ENCODE results near the gene GIT2. TPM values are rescaled to one million over a fixed set of nuclear protein-coding genes. Genes with fewer than 3 reads are reported as not detected.
"Not testable (repeated sequence)": the region's sequence is repeated elsewhere in the genome, so short reads cannot be mapped to it uniquely, and the experiment has no call there.

Gene GIT2
- total RNA-seq, 1 donor from 2014 or later: 40.7 TPM

DNA sequence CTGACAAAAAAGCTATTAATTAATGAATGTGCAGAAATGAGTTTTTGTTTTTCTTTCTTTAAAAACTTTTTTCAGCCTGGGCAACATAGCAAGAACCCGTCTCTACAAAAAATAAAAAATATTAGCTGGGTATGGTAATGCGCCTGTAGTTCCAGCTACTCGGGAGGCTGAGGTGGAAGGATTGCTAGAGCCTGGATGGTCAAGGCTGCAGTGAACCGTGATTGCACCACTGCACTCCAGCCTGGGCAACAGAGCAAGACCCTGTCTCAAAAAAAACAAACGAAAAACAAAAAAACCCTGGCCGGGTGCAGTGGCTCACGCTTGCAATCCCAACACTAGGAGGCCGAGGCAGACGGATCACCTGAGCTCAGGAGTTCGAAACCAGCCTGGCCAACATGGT is 7.9 kb downstream of the GIT2 start:
- H3K36me3 Mint-ChIP-seq (ENCODE audit: insufficient read depth): peaks cover 21% of the 10 kb centered on the region
- no peaks in the 10 kb centered on the region for H3K4me1 Mint-ChIP-seq (ENCODE audit: low read depth)
- no peak overlapping the region for H3K27ac Mint-ChIP-seq
- no peak for DNase-seq (ENCODE audit: low spot score, unreplicated experiment)
- TF ChIP-seq, protein P1, sequence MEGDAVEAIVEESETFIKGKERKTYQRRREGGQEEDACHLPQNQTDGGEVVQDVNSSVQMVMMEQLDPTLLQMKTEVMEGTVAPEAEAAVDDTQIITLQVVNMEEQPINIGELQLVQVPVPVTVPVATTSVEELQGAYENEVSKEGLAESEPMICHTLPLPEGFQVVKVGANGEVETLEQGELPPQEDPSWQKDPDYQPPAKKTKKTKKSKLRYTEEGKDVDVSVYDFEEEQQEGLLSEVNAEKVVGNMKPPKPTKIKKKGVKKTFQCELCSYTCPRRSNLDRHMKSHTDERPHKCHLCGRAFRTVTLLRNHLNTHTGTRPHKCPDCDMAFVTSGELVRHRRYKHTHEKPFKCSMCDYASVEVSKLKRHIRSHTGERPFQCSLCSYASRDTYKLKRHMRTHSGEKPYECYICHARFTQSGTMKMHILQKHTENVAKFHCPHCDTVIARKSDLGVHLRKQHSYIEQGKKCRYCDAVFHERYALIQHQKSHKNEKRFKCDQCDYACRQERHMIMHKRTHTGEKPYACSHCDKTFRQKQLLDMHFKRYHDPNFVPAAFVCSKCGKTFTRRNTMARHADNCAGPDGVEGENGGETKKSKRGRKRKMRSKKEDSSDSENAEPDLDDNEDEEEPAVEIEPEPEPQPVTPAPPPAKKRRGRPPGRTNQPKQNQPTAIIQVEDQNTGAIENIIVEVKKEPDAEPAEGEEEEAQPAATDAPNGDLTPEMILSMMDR (IDR thresholded peaks at IDR 0.05; ENCODE audit: unreplicated experiment): no peak
- H3K9me3 Mint-ChIP-seq (ENCODE audit: low read depth): no peaks in the 10 kb centered on the region
- H3K4me3 Mint-ChIP-seq (ENCODE audit: low read depth): no peak overlapping the region
- no peaks in the 10 kb centered on the region for H3K27me3 Mint-ChIP-seq

- TF ChIP-seq, protein P1 (IDR thresholded peaks at IDR 0.05; ENCODE audit: unreplicated experiment): no peak
- no peak overlapping the region for H3K27ac Mint-ChIP-seq
- H3K4me1 Mint-ChIP-seq (ENCODE audit: low read depth): no peaks in the 10 kb centered on the region
- no peak overlapping the region for H3K4me3 Mint-ChIP-seq (ENCODE audit: low read depth)
- H3K27me3 Mint-ChIP-seq: no peaks in the 10 kb centered on the region
- H3K9me3 Mint-ChIP-seq (ENCODE audit: low read depth): no peaks in the 10 kb centered on the region
- no peak for DNase-seq (ENCODE audit: low spot score, unreplicated experiment)
- peaks cover 21% of the 10 kb centered on the region for H3K36me3 Mint-ChIP-seq (ENCODE audit: insufficient read depth)
These were observed 8.6 kb downstream of the GIT2 start for GRCh38 chr12:109987615-109988014.

- not testable (repeated sequence) for H3K4me1 Mint-ChIP-seq (ENCODE audit: low read depth); H3K27me3 Mint-ChIP-seq; H3K9me3 Mint-ChIP-seq (ENCODE audit: low read depth); DNase-seq (ENCODE audit: low spot score, unreplicated experiment); H3K4me3 Mint-ChIP-seq (ENCODE audit: low read depth); H3K27ac Mint-ChIP-seq
- peaks cover 23% of the 10 kb centered on the region for H3K36me3 Mint-ChIP-seq (ENCODE audit: insufficient read depth)
These were observed 9.9 kb downstream of the GIT2 start for GRCh38 chr12:109986236-109986635.

DNA sequence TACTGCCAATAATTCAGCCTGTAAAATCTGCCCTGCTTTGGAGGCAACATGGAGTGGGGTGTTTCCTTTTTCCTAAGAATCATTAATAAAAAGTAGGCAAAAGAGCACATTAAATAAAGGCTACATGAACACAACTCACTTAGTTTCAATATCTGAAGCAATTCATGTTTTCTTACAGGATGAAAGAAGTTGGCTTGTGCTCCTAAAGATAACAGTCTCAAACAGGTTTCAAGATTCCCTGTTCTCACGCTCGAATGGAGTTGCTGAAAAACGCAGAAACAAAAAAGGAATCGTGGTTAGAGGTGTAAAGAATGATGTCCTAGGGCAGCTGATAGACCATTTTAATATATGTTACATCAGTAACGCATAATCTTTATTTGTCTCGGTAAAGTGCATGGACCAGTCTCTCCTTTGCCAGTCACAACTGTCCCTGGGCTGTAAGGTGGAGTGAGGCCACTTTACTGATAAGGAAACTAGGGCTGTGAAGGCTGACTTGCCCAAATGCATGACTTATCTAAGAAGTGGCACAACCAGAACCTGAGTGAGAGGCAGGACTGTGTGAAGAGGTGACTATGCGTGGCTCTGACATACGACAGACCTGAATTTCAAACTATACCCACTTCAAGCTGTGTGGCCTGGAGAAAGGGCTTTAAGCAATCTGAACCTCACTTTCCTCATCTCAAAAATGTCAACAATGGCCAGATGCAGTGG is 12.6 kb downstream of the GIT2 start:
- no peaks in the 10 kb centered on the region for H3K27me3 Mint-ChIP-seq
- H3K4me1 Mint-ChIP-seq (ENCODE audit: low read depth): no peaks in the 10 kb centered on the region
- no peaks in the 10 kb centered on the region for H3K9me3 Mint-ChIP-seq (ENCODE audit: low read depth)
- peaks cover 30% of the 10 kb centered on the region for H3K36me3 Mint-ChIP-seq (ENCODE audit: insufficient read depth)
- H3K4me3 Mint-ChIP-seq (ENCODE audit: low read depth): no peak overlapping the region
- no peak for DNase-seq (ENCODE audit: low spot score, unreplicated experiment)
- TF ChIP-seq, protein P1 (IDR thresholded peaks at IDR 0.05; ENCODE audit: unreplicated experiment): no peak
- no peak overlapping the region for H3K27ac Mint-ChIP-seq

GRCh38 chr12:109982210-109982609 is 14.0 kb downstream of the GIT2 start:
- TF ChIP-seq, protein P1 (IDR thresholded peaks at IDR 0.05; ENCODE audit: unreplicated experiment): no peak
- no peak overlapping the region for H3K4me3 Mint-ChIP-seq (ENCODE audit: low read depth)
- no peaks in the 10 kb centered on the region for H3K9me3 Mint-ChIP-seq (ENCODE audit: low read depth)
- DNase-seq (ENCODE audit: low spot score, unreplicated experiment): no peak
- H3K27me3 Mint-ChIP-seq: no peaks in the 10 kb centered on the region
- H3K27ac Mint-ChIP-seq: no peak overlapping the region
- no peaks in the 10 kb centered on the region for H3K4me1 Mint-ChIP-seq (ENCODE audit: low read depth)
- peaks cover 33% of the 10 kb centered on the region for H3K36me3 Mint-ChIP-seq (ENCODE audit: insufficient read depth)

- H3K36me3 Mint-ChIP-seq (ENCODE audit: insufficient read depth): peaks cover 36% of the 10 kb centered on the region
These were observed 14.9 kb downstream of the GIT2 start for GRCh38 chr12:109981311-109981710.

More at GRCh38 chr12:109981311-109981710, 14.9 kb downstream of the GIT2 start:
- Mint-ChIP-seq H3K4me1 (ENCODE audit: low read depth) (no peaks in the 10 kb centered on the region), H3K27me3 (no peaks in the 10 kb centered on the region), H3K9me3 (ENCODE audit: low read depth) (no peaks in the 10 kb centered on the region), H3K27ac (no peak overlapping the region), H3K4me3 (ENCODE audit: low read depth) (no peak overlapping the region)
- TF ChIP-seq, protein P1 (IDR thresholded peaks at IDR 0.05; ENCODE audit: unreplicated experiment): no peak
- no peak for DNase-seq (ENCODE audit: low spot score, unreplicated experiment)

All from progenitor cell of endocrine pancreas (in vitro differentiated cells).